HepG2 (cell line): ENCODE results near the gene PDZD8. TPM values are rescaled to one million over a fixed set of nuclear protein-coding genes. Genes with fewer than 3 reads are reported as not detected.

Source experiments
- DMTF1 ChIP-seq: sonication (generic); formaldehyde crosslinking; IDR thresholded peaks from 2 replicates; pipeline ENCODE4 v1.4.0; 2020; ENCODE audit warnings: mild to moderate bottlenecking, missing genetic modification reagents
- HOXA5 ChIP-seq: sonication (generic); formaldehyde crosslinking; IDR thresholded peaks from 2 replicates; pipeline ENCODE4 v1.4.0; 2020; ENCODE audit warnings: missing genetic modification reagents
- IKZF4 ChIP-seq: sonication (generic); formaldehyde crosslinking; IDR thresholded peaks from 2 replicates; pipeline ENCODE4 v1.5.1; 2020; ENCODE audit warnings: borderline replicate concordance, mild to moderate bottlenecking, low read depth, missing genetic modification reagents; ENCODE audit errors: not compliant biosample characterization
- IRX3 ChIP-seq: sonication (generic); formaldehyde crosslinking; IDR thresholded peaks from 2 replicates; pipeline ENCODE4 v1.8.1; 2023; ENCODE audit warnings: mild to moderate bottlenecking, low read depth, missing genetic modification reagents, borderline replicate concordance
- MEIS1 ChIP-seq: sonication (generic); formaldehyde crosslinking; IDR thresholded peaks from 2 replicates; pipeline ENCODE4 v1.9.0; 2021; ENCODE audit warnings: mild to moderate bottlenecking, missing genetic modification reagents, moderate library complexity, borderline replicate concordance
- MXI1 ChIP-seq: IDR thresholded peaks from 3 replicates; pipeline ENCODE4 v1.6.1; 2012; ENCODE audit warnings: low read depth, low read length, inconsistent platforms, borderline replicate concordance
- NFE2L1 ChIP-seq: sonication (generic); formaldehyde crosslinking; IDR thresholded peaks from 2 replicates; pipeline ENCODE4 v1.4.0; 2020; ENCODE audit warnings: missing genetic modification reagents, mild to moderate bottlenecking, borderline replicate concordance
- SRF ChIP-seq: IDR thresholded peaks from 2 replicates; pipeline ENCODE4 v1.6.1; 2011; ENCODE audit warnings: mild to moderate bottlenecking, low read depth, low read length, moderate library complexity
- TCF12 ChIP-seq, 2 experiments: fragments of 450-650 bp in 1 of 2; sonication (generic) in 1 of 2; formaldehyde crosslinking in 1 of 2; IDR thresholded peaks; 2 replicates each; pipeline versions ENCODE4 v1.6.1 to v1.8.0; 2017 to 2022; ENCODE audit warnings: antibody characterized with exemption in 1 of 2, mild to moderate bottlenecking in 1 of 2, missing genetic modification reagents in 1 of 2, moderate library complexity in 1 of 2
- ZFP91 ChIP-seq: sonication (generic); formaldehyde crosslinking; IDR thresholded peaks from 2 replicates; pipeline ENCODE4 v1.9.0; 2022; ENCODE audit warnings: missing genetic modification reagents, mild to moderate bottlenecking, borderline replicate concordance
- ZNF333 ChIP-seq: sonication (generic); formaldehyde crosslinking; IDR thresholded peaks from 2 replicates; pipeline ENCODE4 v1.4.0; 2020; ENCODE audit warnings: mild to moderate bottlenecking, missing genetic modification reagents, borderline replicate concordance
- ZNF800 ChIP-seq: sonication (generic); formaldehyde crosslinking; IDR thresholded peaks from 2 replicates; pipeline ENCODE4 v1.4.0; 2020; ENCODE audit warnings: missing genetic modification reagents
- ZSCAN31 ChIP-seq: sonication (generic); formaldehyde crosslinking; IDR thresholded peaks from 2 replicates; pipeline ENCODE4 v1.5.0; 2020; ENCODE audit warnings: low read depth, mild to moderate bottlenecking, missing genetic modification reagents
- polyA plus RNA-seq, 8 experiments: library from polyadenylated mRNA; depleted of rRNA in 3 of 8; stranded (reverse) in 7 of 8; unstranded in 1 of 8; fragments of >200 nt; fragmentation: Illumina TruSeq in 4 of 8; extraction: Trizol in 4 of 8; gene quantifications; 2 replicates each; pipeline versions ENCODE4 v1.2.1 to v1.2.3, GENCODE V29; 2011 to 2016; ENCODE audit warnings: low read depth in 4 of 8, missing spikeins in 1 of 8, mixed read lengths in 1 of 8; ENCODE audit not compliant: insufficient read depth in 1 of 8
- total RNA-seq, 5 experiments: library from RNA; depleted of rRNA; stranded (reverse); fragments of >200 nt; fragmentation: Illumina TruSeq; extraction: Trizol; gene quantifications; 2 replicates each; pipeline ENCODE4 v1.2.3, GENCODE V29; 2016; ENCODE audit warnings: low read depth in 1 of 5
- TF ChIP-seq, protein P1 (sequence below): sonication (generic); formaldehyde crosslinking; IDR thresholded peaks from 2 replicates; pipeline ENCODE4 v1.4.0; 2020; ENCODE audit warnings: missing genetic modification reagents
- TF ChIP-seq, protein P2 (sequence below): sonication (generic); formaldehyde crosslinking; IDR thresholded peaks from 2 replicates; pipeline ENCODE4 v1.4.0; 2020; ENCODE audit warnings: mild to moderate bottlenecking, low read depth, missing genetic modification reagents

The PDZD8 gene
- total and polyA plus RNA-seq, 2 of the 13 experiments (the other 11 are each of a cell fraction or from before 2014, with no cell fraction given) = 11.2 to 32.0 TPM

GRCh38 chr10:117375360-117376178 is at the start of gene PDZD8 (continued):
- peak; percentile 80 for TF ChIP-seq ZNF800 (CRISPR knock-in tag)
- TF ChIP-seq IKZF4 (CRISPR knock-in tag) = peak; percentile 21
- TF ChIP-seq NFE2L1 (CRISPR knock-in tag) = no peak
- TF ChIP-seq, protein P1, sequence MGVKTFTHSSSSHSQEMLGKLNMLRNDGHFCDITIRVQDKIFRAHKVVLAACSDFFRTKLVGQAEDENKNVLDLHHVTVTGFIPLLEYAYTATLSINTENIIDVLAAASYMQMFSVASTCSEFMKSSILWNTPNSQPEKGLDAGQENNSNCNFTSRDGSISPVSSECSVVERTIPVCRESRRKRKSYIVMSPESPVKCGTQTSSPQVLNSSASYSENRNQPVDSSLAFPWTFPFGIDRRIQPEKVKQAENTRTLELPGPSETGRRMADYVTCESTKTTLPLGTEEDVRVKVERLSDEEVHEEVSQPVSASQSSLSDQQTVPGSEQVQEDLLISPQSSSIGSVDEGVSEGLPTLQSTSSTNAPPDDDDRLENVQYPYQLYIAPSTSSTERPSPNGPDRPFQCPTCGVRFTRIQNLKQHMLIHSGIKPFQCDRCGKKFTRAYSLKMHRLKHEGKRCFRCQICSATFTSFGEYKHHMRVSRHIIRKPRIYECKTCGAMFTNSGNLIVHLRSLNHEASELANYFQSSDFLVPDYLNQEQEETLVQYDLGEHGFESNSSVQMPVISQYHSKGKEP (CRISPR knock-in tag) = peak; percentile 13; the same call in 1 of the 2 replicates
- TF ChIP-seq, protein P2, sequence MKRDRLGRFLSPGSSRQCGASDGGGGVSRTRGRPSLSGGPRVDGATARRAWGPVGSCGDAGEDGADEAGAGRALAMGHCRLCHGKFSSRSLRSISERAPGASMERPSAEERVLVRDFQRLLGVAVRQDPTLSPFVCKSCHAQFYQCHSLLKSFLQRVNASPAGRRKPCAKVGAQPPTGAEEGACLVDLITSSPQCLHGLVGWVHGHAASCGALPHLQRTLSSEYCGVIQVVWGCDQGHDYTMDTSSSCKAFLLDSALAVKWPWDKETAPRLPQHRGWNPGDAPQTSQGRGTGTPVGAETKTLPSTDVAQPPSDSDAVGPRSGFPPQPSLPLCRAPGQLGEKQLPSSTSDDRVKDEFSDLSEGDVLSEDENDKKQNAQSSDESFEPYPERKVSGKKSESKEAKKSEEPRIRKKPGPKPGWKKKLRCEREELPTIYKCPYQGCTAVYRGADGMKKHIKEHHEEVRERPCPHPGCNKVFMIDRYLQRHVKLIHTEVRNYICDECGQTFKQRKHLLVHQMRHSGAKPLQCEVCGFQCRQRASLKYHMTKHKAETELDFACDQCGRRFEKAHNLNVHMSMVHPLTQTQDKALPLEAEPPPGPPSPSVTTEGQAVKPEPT = 0 out of 2 replicates have a peak, but pooled peaks have one; percentile 7
- 0 out of 2 replicates have a peak, but pooled peaks have one; percentile 50 for TF ChIP-seq MEIS1 (CRISPR knock-in tag)
- TF ChIP-seq SRF = no peak
- TF ChIP-seq TCF12 (IDR thresholded peaks at IDR 0.05) = no peak
- TF ChIP-seq TCF12 (CRISPR knock-in tag; IDR thresholded peaks at IDR 0.05) = peak; percentile 69
- TF ChIP-seq HOXA5 (CRISPR knock-in tag) = 0 out of 2 replicates have a peak, but pooled peaks have one; percentile 78
- TF ChIP-seq ZNF333 (CRISPR knock-in tag) = peak; percentile 83
- TF ChIP-seq IRX3 = peak; percentile 59; the same call in 1 of the 2 replicates
- TF ChIP-seq DMTF1 (CRISPR knock-in tag) = 0 out of 2 replicates have a peak, but pooled peaks have one; percentile 49
- peak; percentile 90; the same call in 1 of the 3 replicates for TF ChIP-seq MXI1
- peak; percentile 61; the same call in 1 of the 2 replicates for TF ChIP-seq ZSCAN31 (CRISPR knock-in tag)
- peak; percentile 75; the same call in 1 of the 2 replicates for TF ChIP-seq ZFP91 (CRISPR knock-in tag)
